HG02973 (cell line): Measurements from ENCODE around the gene EBNA1BP2.
"Not testable (repeated sequence)": the region's sequence is repeated elsewhere in the genome, so short reads cannot be mapped to it uniquely, and the experiment has no call there.

ENCODE experiments used
- ATAC-seq: cut with Tn5 transposase; IDR thresholded peaks from one replicate; pipeline ENCODE4 v1.9.1; 2021; ENCODE audit warnings: moderate library complexity; ENCODE audit not compliant: unreplicated experiment

EBNA1BP2 gene

GRCh38 chr1:43121256-43121900, 50.7 kb downstream of the EBNA1BP2 start:
- no peak for ATAC-seq

DNA sequence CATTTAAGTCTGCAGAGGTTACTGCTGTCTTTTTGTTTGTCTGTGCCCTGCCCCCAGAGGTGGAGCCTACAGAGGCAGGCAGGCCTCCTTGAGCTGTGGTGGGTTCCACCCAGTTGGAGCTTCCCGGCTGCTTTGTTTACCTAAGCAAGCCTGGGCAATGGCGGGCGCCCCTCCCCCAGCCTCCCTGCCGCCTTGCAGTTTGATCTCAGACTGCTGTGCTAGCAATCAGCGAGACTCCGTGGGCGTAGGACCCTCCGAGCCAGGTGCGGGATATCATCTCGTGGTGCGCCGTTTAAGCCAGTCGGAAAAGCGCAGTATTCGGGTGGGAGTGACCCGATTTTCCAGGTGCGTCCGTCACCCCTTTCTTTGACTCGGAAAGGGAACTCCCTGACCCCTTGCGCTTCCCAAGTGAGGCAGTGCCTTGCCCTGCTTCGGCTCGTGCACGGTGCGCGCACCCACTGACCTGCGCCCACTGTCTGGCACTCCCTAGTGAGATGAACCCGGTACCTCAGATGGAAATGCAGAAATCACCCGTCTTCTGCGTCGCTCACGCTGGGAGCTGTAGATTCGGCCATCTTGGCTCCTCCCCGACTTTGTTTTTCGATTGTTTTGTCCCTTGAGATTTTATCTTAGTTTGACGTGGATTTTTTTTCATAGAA, 52.0 kb downstream of the EBNA1BP2 start:
- not testable (repeated sequence) for ATAC-seq
